ENCODE measurements around the gene PEDS1. TPM values are rescaled to one million over a fixed set of nuclear protein-coding genes. Genes with fewer than 3 reads are reported as not detected.

Gene PEDS1
- total and polyA plus RNA-seq, 2 of the 13 experiments (the other 11 are each of a cell fraction or from before 2014, with no cell fraction given): 30.5 to 93.9 TPM

- TF ChIP-seq, protein P1, sequence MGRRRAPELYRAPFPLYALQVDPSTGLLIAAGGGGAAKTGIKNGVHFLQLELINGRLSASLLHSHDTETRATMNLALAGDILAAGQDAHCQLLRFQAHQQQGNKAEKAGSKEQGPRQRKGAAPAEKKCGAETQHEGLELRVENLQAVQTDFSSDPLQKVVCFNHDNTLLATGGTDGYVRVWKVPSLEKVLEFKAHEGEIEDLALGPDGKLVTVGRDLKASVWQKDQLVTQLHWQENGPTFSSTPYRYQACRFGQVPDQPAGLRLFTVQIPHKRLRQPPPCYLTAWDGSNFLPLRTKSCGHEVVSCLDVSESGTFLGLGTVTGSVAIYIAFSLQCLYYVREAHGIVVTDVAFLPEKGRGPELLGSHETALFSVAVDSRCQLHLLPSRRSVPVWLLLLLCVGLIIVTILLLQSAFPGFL (CRISPR knock-in tag; IDR thresholded peaks at IDR 0.05): no peak; the same call in 1 of the 2 replicates
- TF ChIP-seq RBFOX2 (IDR thresholded peaks at IDR 0.05; ENCODE audit: low read depth, low read length) (peak; percentile 33; the same call in 1 of the 2 replicates), MLX (CRISPR knock-in tag; IDR thresholded peaks at IDR 0.05) (no peak), TBP (CRISPR knock-in tag; IDR thresholded peaks at IDR 0.05) (no peak), E2F1 (CRISPR knock-in tag; IDR thresholded peaks at IDR 0.05) (no peak), ZBTB38 (CRISPR knock-in tag; IDR thresholded peaks at IDR 0.05) (peak; percentile 95), ZNF274 (CRISPR knock-in tag; IDR thresholded peaks at IDR 0.05) (no peak), FOXM1 (CRISPR knock-in tag; IDR thresholded peaks at IDR 0.05) (no peak), ZNF235 (CRISPR knock-in tag; IDR thresholded peaks at IDR 0.05; ENCODE audit: borderline replicate concordance) (no peak), ZBTB46 (CRISPR knock-in tag; IDR thresholded peaks at IDR 0.05; ENCODE audit: borderline replicate concordance) (no peak), GPN1 (CRISPR knock-in tag; IDR thresholded peaks at IDR 0.05; ENCODE audit: borderline replicate concordance) (no peak), TFDP1 (CRISPR knock-in tag; IDR thresholded peaks at IDR 0.05; ENCODE audit: borderline replicate concordance) (no peak), NR3C1 (CRISPR knock-in tag; IDR thresholded peaks at IDR 0.05) (no peak), PCBP1 (IDR thresholded peaks at IDR 0.05; ENCODE audit: borderline replicate concordance, low read depth, low read length) (peak; percentile 64; the same call in 1 of the 2 replicates)
- TF ChIP-seq, protein P2, sequence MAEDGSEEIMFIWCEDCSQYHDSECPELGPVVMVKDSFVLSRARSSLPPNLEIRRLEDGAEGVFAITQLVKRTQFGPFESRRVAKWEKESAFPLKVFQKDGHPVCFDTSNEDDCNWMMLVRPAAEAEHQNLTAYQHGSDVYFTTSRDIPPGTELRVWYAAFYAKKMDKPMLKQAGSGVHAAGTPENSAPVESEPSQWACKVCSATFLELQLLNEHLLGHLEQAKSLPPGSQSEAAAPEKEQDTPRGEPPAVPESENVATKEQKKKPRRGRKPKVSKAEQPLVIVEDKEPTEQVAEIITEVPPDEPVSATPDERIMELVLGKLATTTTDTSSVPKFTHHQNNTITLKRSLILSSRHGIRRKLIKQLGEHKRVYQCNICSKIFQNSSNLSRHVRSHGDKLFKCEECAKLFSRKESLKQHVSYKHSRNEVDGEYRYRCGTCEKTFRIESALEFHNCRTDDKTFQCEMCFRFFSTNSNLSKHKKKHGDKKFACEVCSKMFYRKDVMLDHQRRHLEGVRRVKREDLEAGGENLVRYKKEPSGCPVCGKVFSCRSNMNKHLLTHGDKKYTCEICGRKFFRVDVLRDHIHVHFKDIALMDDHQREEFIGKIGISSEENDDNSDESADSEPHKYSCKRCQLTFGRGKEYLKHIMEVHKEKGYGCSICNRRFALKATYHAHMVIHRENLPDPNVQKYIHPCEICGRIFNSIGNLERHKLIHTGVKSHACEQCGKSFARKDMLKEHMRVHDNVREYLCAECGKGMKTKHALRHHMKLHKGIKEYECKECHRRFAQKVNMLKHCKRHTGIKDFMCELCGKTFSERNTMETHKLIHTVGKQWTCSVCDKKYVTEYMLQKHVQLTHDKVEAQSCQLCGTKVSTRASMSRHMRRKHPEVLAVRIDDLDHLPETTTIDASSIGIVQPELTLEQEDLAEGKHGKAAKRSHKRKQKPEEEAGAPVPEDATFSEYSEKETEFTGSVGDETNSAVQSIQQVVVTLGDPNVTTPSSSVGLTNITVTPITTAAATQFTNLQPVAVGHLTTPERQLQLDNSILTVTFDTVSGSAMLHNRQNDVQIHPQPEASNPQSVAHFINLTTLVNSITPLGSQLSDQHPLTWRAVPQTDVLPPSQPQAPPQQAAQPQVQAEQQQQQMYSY (CRISPR knock-in tag; IDR thresholded peaks at IDR 0.05): peak; percentile 83; the same call in 1 of the 2 replicates
- TF ChIP-seq, protein P3, sequence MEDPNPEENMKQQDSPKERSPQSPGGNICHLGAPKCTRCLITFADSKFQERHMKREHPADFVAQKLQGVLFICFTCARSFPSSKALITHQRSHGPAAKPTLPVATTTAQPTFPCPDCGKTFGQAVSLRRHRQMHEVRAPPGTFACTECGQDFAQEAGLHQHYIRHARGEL (CRISPR knock-in tag; IDR thresholded peaks at IDR 0.05): no peak
- TF ChIP-seq, protein P4, sequence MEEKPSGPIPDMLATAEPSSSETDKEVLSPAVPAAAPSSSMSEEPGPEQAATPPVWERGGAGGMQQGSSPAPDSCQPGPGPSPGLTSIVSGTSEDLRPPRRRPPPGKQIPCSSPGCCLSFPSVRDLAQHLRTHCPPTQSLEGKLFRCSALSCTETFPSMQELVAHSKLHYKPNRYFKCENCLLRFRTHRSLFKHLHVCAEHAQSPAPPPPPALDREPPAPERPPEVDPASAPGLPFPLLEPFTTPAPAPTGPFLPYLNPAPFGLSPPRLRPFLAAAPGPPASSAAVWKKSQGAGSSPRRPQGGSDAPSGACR (CRISPR knock-in tag; IDR thresholded peaks at IDR 0.05): no peak
These were observed 14.8 kb downstream of the PEDS1 start (continued) for GRCh38 chr20:50138479-50139393.

All from HepG2 (cell line).